DND-41 (cell line): Measurements from ENCODE around the gene TTC16.

ENCODE experiments used
- CTCF ChIP-seq: IDR thresholded peaks from 2 replicates; pipeline ENCODE4 v1.5.1; 2012; ENCODE audit warnings: borderline replicate concordance, low read length, moderate library complexity, mild to moderate bottlenecking; ENCODE audit not compliant: poor library complexity, severe bottlenecking; ENCODE audit errors: extremely low read depth
- EZH2 ChIP-seq: IDR thresholded peaks from 3 replicates; pipeline ENCODE4 v1.6.1; 2012; ENCODE audit warnings: borderline replicate concordance, low read depth, mild to moderate bottlenecking, moderate library complexity, low read length, inconsistent platforms; ENCODE audit not compliant: severe bottlenecking

- TF ChIP-seq CTCF: no peak
- no peak for TF ChIP-seq EZH2
These were observed 55.8 kb downstream of the TTC16 start for GRCh38 chr9:127771570-127772189.
